H1 (cell line): ENCODE data around the gene RGS3. TPM values are rescaled to one million over a fixed set of nuclear protein-coding genes. Genes with fewer than 3 reads are reported as not detected.

ENCODE experiments used
- CTCF ChIA-PET: fragments of 300-600 bp; sonication (Branson Sonifier 250); formaldehyde crosslinking; loops from one replicate; lab custom pipeline; 2021; ENCODE audit not compliant: partially characterized antibody; lab: Charles Lee
- POLR2A ChIA-PET: fragments of 300-600 bp; sonication (Branson Sonifier 250); formaldehyde crosslinking; loops from one replicate; lab custom pipeline; 2021; ENCODE audit warnings: inconsistent platforms; ENCODE audit not compliant: partially characterized antibody; lab: Charles Lee
- DNase-seq, 2 experiments: peaks; one replicate each; pipeline versions ENCODE4 v3.0.0 to v3.0.0-alpha.2; 2010 to 2022; ENCODE audit warnings: low spot score in 2 of 2, low read depth in 1 of 2, mixed read lengths in 1 of 2
- FAIRE-seq: peaks from 2 replicates; lab custom pipeline; 2011; peaks lifted over from hg19 to GRCh38; lab: Jason Lieb, UNC
- H2AFZ ChIP-seq: 2 replicates; pipeline ENCODE4 v1.8.1; 2012; ENCODE audit warnings: low read length, inconsistent platforms
- H2AK5ac ChIP-seq: 2 replicates; pipeline ENCODE4 v1.6.1; 2013; ENCODE audit warnings: low read depth, low read length
- H2BK120ac ChIP-seq: replicated peaks from 2 replicates; pipeline ENCODE3; 2013; ENCODE audit warnings: low read depth, low read length, inconsistent platforms
- H2BK12ac ChIP-seq: 2 replicates; pipeline ENCODE4 v1.6.1; 2013; ENCODE audit warnings: low read depth, low read length
- H2BK15ac ChIP-seq: 2 replicates; pipeline ENCODE4 v1.6.1; 2013; ENCODE audit warnings: low read length
- H2BK20ac ChIP-seq: 2 replicates; pipeline ENCODE4 v1.6.1; 2013; ENCODE audit warnings: low read length
- H2BK5ac ChIP-seq: 2 replicates; pipeline ENCODE4 v1.6.1; 2013; ENCODE audit warnings: low read depth, low read length
- H3K14ac ChIP-seq: 2 replicates; pipeline ENCODE4 v1.6.1; 2013; ENCODE audit warnings: inconsistent platforms; ENCODE audit not compliant: insufficient read length
- H3K18ac ChIP-seq: 2 replicates; pipeline ENCODE4 v1.6.1; 2013; ENCODE audit warnings: low read length; ENCODE audit errors: extremely low read depth
- H3K23ac ChIP-seq: 2 replicates; pipeline ENCODE4 v1.6.1; 2013; ENCODE audit warnings: inconsistent platforms; ENCODE audit not compliant: insufficient read length
- H3K23me2 ChIP-seq: 2 replicates; pipeline ENCODE4 v1.6.1; 2013; ENCODE audit warnings: low read depth, low read length
- H3K27ac ChIP-seq: 2 replicates; pipeline ENCODE4 v1.6.1; 2011; ENCODE audit warnings: low read depth, low read length, inconsistent platforms
- H3K27me3 ChIP-seq, 4 experiments: replicated peaks in 1 of 4; 1 replicate in 1 of 4; 2 replicates in 3 of 4; pipeline versions ENCODE4 v1.6.1 to v1.8.1; 2011 to 2013; ENCODE audit warnings: low read length in 3 of 4, mild to moderate bottlenecking in 3 of 4, inconsistent platforms in 2 of 4, mixed read lengths in 2 of 4, moderate library complexity in 1 of 4; ENCODE audit not compliant: control insufficient read depth in 3 of 4, insufficient read depth in 3 of 4; ENCODE audit errors: extremely low read depth in 1 of 4
- H3K36me3 ChIP-seq, 4 experiments: 2 replicates each; pipeline versions ENCODE4 v1.6.1 to v1.8.1; 2011 to 2013; ENCODE audit warnings: mild to moderate bottlenecking in 4 of 4, low read length in 3 of 4, moderate library complexity in 2 of 4, control low read depth in 1 of 4, inconsistent platforms in 1 of 4; ENCODE audit not compliant: insufficient read depth in 4 of 4, control insufficient read depth in 2 of 4
- H3K4ac ChIP-seq: replicated peaks from 2 replicates; pipeline ENCODE3; 2013; ENCODE audit warnings: low read length, low read depth, mixed read lengths, inconsistent platforms; ENCODE audit not compliant: insufficient read length
- H3K4me1 ChIP-seq, 4 experiments: replicated peaks in 1 of 4; 1 replicate in 1 of 4; 2 replicates in 3 of 4; pipeline versions ENCODE4 v1.6.1 to v1.8.1; 2011 to 2013; ENCODE audit warnings: low read length in 3 of 4, inconsistent platforms in 2 of 4, mixed read lengths in 1 of 4; ENCODE audit not compliant: insufficient read depth in 4 of 4, control insufficient read depth in 3 of 4
- H3K4me2 ChIP-seq, 2 experiments: 2 replicates each; pipeline versions ENCODE4 v1.6.1 to v1.8.1; 2011 to 2013; ENCODE audit warnings: low read depth in 2 of 2, low read length in 2 of 2, control low read depth in 1 of 2, inconsistent platforms in 1 of 2, mild to moderate bottlenecking in 1 of 2; ENCODE audit not compliant: insufficient read depth in 1 of 2
- H3K4me3 ChIP-seq, 4 experiments: fragments of 200-600, 300-600 bp in 1 of 4; sonication (generic), shearing (Covaris generic), sonication (Bioruptor Twin) in 1 of 4; 2 replicates each; pipeline versions ENCODE4 v1.5.1 to v1.8.1; 2011 to 2016; ENCODE audit warnings: low read length in 4 of 4, low read depth in 3 of 4, control low read depth in 2 of 4, inconsistent platforms in 2 of 4, mild to moderate bottlenecking in 2 of 4, mixed read lengths in 1 of 4, moderate library complexity in 1 of 4; ENCODE audit not compliant: insufficient read depth in 2 of 4; ENCODE audit errors: extremely low read depth in 1 of 4
- H3K56ac ChIP-seq: replicated peaks from 2 replicates; pipeline ENCODE3; 2013; ENCODE audit warnings: low read depth, mild to moderate bottlenecking, mixed read lengths, low read length, inconsistent platforms; ENCODE audit not compliant: insufficient read length
- H3K79me1 ChIP-seq: 2 replicates; pipeline ENCODE4 v1.6.1; 2013; ENCODE audit warnings: low read depth, low read length, control low read depth
- H3K79me2 ChIP-seq, 2 experiments: 2 replicates each; pipeline versions ENCODE4 v1.6.1 to v1.8.1; 2012 to 2013; ENCODE audit warnings: low read length in 2 of 2, mild to moderate bottlenecking in 2 of 2, inconsistent platforms in 1 of 2; ENCODE audit not compliant: insufficient read depth in 2 of 2, control insufficient read depth in 1 of 2
- H3K9ac ChIP-seq, 4 experiments: replicated peaks in 1 of 4; 1 replicate in 1 of 4; 2 replicates in 3 of 4; pipeline versions ENCODE4 v1.6.1 to v1.8.1; 2011 to 2013; ENCODE audit warnings: low read depth in 3 of 4, low read length in 3 of 4, control low read depth in 2 of 4, mild to moderate bottlenecking in 2 of 4, moderate library complexity in 2 of 4, inconsistent platforms in 1 of 4; ENCODE audit errors: extremely low read depth in 1 of 4
- H3K9me3 ChIP-seq, 2 experiments: 2 replicates each; pipeline versions ENCODE4 v1.6.1 to v1.8.1; 2012 to 2013; ENCODE audit warnings: mild to moderate bottlenecking in 2 of 2, moderate library complexity in 2 of 2, control low read depth in 1 of 2, inconsistent platforms in 1 of 2, low read depth in 1 of 2, low read length in 1 of 2, mixed read lengths in 1 of 2; ENCODE audit not compliant: insufficient read depth in 2 of 2
- H4K20me1 ChIP-seq, 2 experiments: replicated peaks in 1 of 2; 2 replicates each; pipeline versions ENCODE3 to v1.8.1; 2011 to 2013; ENCODE audit warnings: inconsistent platforms in 2 of 2, low read length in 2 of 2, mild to moderate bottlenecking in 1 of 2; ENCODE audit not compliant: insufficient read depth in 2 of 2, control insufficient read depth in 1 of 2
- H4K5ac ChIP-seq: 2 replicates; pipeline ENCODE4 v1.6.1; 2013; ENCODE audit warnings: low read length, low read depth, mixed read lengths, inconsistent platforms; ENCODE audit not compliant: insufficient read length
- H4K8ac ChIP-seq: 2 replicates; pipeline ENCODE4 v1.8.0; 2013; ENCODE audit warnings: mild to moderate bottlenecking, moderate library complexity, low read length, inconsistent platforms; ENCODE audit not compliant: insufficient read depth; ENCODE audit errors: extremely low read depth
- H4K91ac ChIP-seq: replicated peaks from 2 replicates; pipeline ENCODE3; 2013; ENCODE audit warnings: low read length, mixed read lengths, inconsistent platforms; ENCODE audit not compliant: insufficient read length
- BACH1 ChIP-seq: IDR thresholded peaks from 2 replicates; pipeline ENCODE4 v1.6.1; 2012; ENCODE audit warnings: low read length, improper control_type of control experiment
- CBX5 ChIP-seq: fragments of 300-800, 300-1000 bp; sonication (generic); IDR thresholded peaks from 2 replicates; pipeline ENCODE4 v1.7.1; 2016; ENCODE audit warnings: antibody characterized with exemption, low read length, low read depth
- CBX8 ChIP-seq: fragments of 300-800, 300-1000 bp; sonication (generic); IDR thresholded peaks from 2 replicates; pipeline ENCODE4 v1.7.1; 2016; ENCODE audit warnings: low read depth, low read length, borderline replicate concordance
- CREB1 ChIP-seq: IDR thresholded peaks from 2 replicates; pipeline ENCODE4 v1.6.1; 2012; ENCODE audit warnings: inconsistent platforms
- GTF2F1 ChIP-seq: IDR thresholded peaks from 2 replicates; pipeline ENCODE4 v1.6.1; 2012; ENCODE audit warnings: low read depth, low read length, improper control_type of control experiment, borderline replicate concordance
- HDAC6 ChIP-seq: IDR thresholded peaks from one replicate; pipeline ENCODE4 v1.7.1; 2012; ENCODE audit warnings: low read depth, mild to moderate bottlenecking, inconsistent platforms, low read length, moderate library complexity
- KDM4A ChIP-seq: IDR thresholded peaks from one replicate; pipeline ENCODE4 v1.7.1; 2012; ENCODE audit warnings: low read depth, mild to moderate bottlenecking, moderate library complexity, low read length, inconsistent platforms; ENCODE audit not compliant: severe bottlenecking
- PHF8 ChIP-seq: fragments of 200-600 bp; sonication (generic); conservative IDR thresholded peaks from 2 replicates; pipeline ENCODE4 v1.7.1; 2012; ENCODE audit warnings: low read depth, mild to moderate bottlenecking, inconsistent platforms, low read length, moderate library complexity
- POLR2A ChIP-seq, 2 experiments: IDR thresholded peaks; 1 replicate in 1 of 2; 2 replicates in 1 of 2; pipeline ENCODE4 v1.6.1; 2011; ENCODE audit warnings: low read depth in 2 of 2, low read length in 2 of 2, mild to moderate bottlenecking in 2 of 2; ENCODE audit errors: control extremely low read depth in 1 of 2
- POLR2AphosphoS5 ChIP-seq: IDR thresholded peaks from 2 replicates; pipeline ENCODE4 v1.6.1; 2011; ENCODE audit warnings: low read depth, low read length
- RFX5 ChIP-seq: IDR thresholded peaks from 2 replicates; pipeline ENCODE4 v1.6.1; 2011; ENCODE audit warnings: low read depth, low read length, improper control_type of control experiment, borderline replicate concordance
- SIRT6 ChIP-seq: IDR thresholded peaks from one replicate; pipeline ENCODE4 v1.7.1; 2012; ENCODE audit warnings: low read length, inconsistent platforms
- SP1 ChIP-seq: IDR thresholded peaks from 2 replicates; pipeline ENCODE4 v1.6.1; 2011; ENCODE audit warnings: low read depth, low read length
- TAF1 ChIP-seq: IDR thresholded peaks from 2 replicates; pipeline ENCODE4 v1.6.1; 2011; ENCODE audit warnings: mild to moderate bottlenecking, low read depth, low read length
- YY1 ChIP-seq: IDR thresholded peaks from 2 replicates; pipeline ENCODE4 v1.6.1; 2011; ENCODE audit warnings: low read depth, mild to moderate bottlenecking, low read length
- WGBS, 2 experiments: shearing (Covaris generic) in 1 of 2; methylation state at CpG; one replicate each; pipeline versions ENCODE4 v1.1.6 to v1.1.7; 2013 to 2015; ENCODE audit warnings: low lambda C conversion rate in 2 of 2, mixed read lengths in 2 of 2, inconsistent platforms in 1 of 2, low coverage in 1 of 2, missing lambda C conversion rate in 1 of 2; ENCODE audit not compliant: insufficient replicate concordance in 2 of 2, insufficient coverage in 1 of 2, insufficient read length in 1 of 2; ENCODE audit errors: extremely low coverage in 1 of 2, missing lambda C conversion rate in 1 of 2; 5-methylcytosine and 5-hydroxymethylcytosine counted together
- polyA plus RNA-seq, 7 experiments: library from polyadenylated mRNA; depleted of rRNA in 3 of 7; stranded (reverse) in 5 of 7; unstranded in 2 of 7; fragments of >200 nt in 5 of 7; fragments of 200-250 nt in 2 of 7; gene quantifications; 1 replicate in 5 of 7; 2 replicates in 1 of 7; 4 replicates in 1 of 7; pipeline versions ENCODE4 v1.2.1 to v1.2.3, GENCODE V29; 2011 to 2013; ENCODE audit warnings: missing spikeins in 2 of 7, mixed read lengths in 2 of 7
- total RNA-seq: library from RNA; stranded (reverse); fragmentation: NEBNext Ultra II Directional; extraction: Animal tissue kit (Norgen Biotek cat#: 25700); gene quantifications from 2 replicates; pipeline ENCODE4 v1.2.1, GENCODE V29; 2021

Gene RGS3
- total and polyA plus RNA-seq, 2 of the 8 experiments (the other 6 are each of a cell fraction or from before 2014, with no cell fraction given): 12.6 to 18.2 TPM

GRCh38 chr9:113603048-113603375 lies 139.5 kb downstream of the RGS3 start:
- no peak overlapping the region for H3K27ac ChIP-seq
- no peak for TF ChIP-seq KDM4A
- no peak for TF ChIP-seq BACH1
- no peak for TF ChIP-seq SP1
- TF ChIP-seq CBX8: no peak
- no peak for TF ChIP-seq YY1
- TF ChIP-seq SIRT6: no peak
- TF ChIP-seq POLR2A (IDR thresholded peaks at IDR 0.05; ENCODE audit: control extremely low read depth in 1 of 2, low read depth in 2 of 2, low read length in 2 of 2): no peak
- no peak for TF ChIP-seq RFX5
- no peak for TF ChIP-seq CREB1
- TF ChIP-seq CBX5: no peak
- no peak for TF ChIP-seq POLR2AphosphoS5
- TF ChIP-seq HDAC6: no peak
- TF ChIP-seq GTF2F1: no peak
- no peak for TF ChIP-seq TAF1
- TF ChIP-seq PHF8: no peak

More at GRCh38 chr9:113603048-113603375, 139.5 kb downstream of the RGS3 start:
- Histone ChIP-seq H2BK120ac (no peak overlapping the region), H3K9ac (no peak overlapping the region), H3K9me3 (no peaks in the 10 kb centered on the region), H4K20me1 (peaks cover 0 to 2% of the 10 kb centered on the region in 2 experiments), H3K79me1 (no peaks in the 10 kb centered on the region), H3K79me2 (no peaks in the 10 kb centered on the region), H3K18ac (no peak overlapping the region), H2AFZ (no peak overlapping the region), H4K91ac (peak overlapping the region; percentile 1), H3K36me3 (no peaks in the 10 kb centered on the region), H4K8ac (no peak overlapping the region), H4K5ac (no peak overlapping the region), H2BK20ac (0 out of 2 replicates have a peak overlapping the region, but pooled peaks have one; percentile 8), H2AK5ac (no peak overlapping the region; the same call in 1 of the 2 replicates), H3K4me2 (peak overlapping the region in 1 of 2 experiments; percentile 35; a peak in 1 of 4 replicates), H3K56ac (no peak overlapping the region), H3K4ac (no peak overlapping the region), H2BK12ac (peak overlapping the region; percentile 92; the same call in 1 of the 2 replicates), H3K4me3 (no peak overlapping the region), H2BK15ac (0 out of 2 replicates have a peak overlapping the region, but pooled peaks have one; percentile 72), H3K23ac (no peak overlapping the region), H3K23me2 (peaks cover 2% of the 10 kb centered on the region; the same call in 1 of the 2 replicates), H2BK5ac (peak overlapping the region; percentile 60; the same call in 1 of the 2 replicates), H3K14ac (no peak overlapping the region), H3K4me1 (peaks cover 0 to 17% (median 12%) of the 10 kb centered on the region in 4 experiments; a peak in 6 of 7 replicates), H3K27me3 (no peaks in the 10 kb centered on the region)
- FAIRE-seq (no peak), DNase-seq (no peak)
- 87% methylated on average over 8 of the region's 8 CpGs; no CpG with 5 or more reads in 1 of the 2 experiments for WGBS, 2 experiments
- ChIA-PET POLR2A (interaction anchor here (1.1 to 4.2 kb wide), 12 partner anchors 8 to 327 kb away, joined by 3 to 15 read pairs (median 8); partner anchors contain the start of genes C9orf43, CDC26, POLE3 and PRPF4), CTCF (interaction anchor here (0.7 to 28.3 kb wide), 11 partner anchors 9 to 64 kb away, joined by 3 to 1065 read pairs (median 8); no protein-coding TSS in a partner anchor)
